Neural progenitor cell (in vitro differentiated cells): ENCODE measurements around the gene SMIM35. TPM values are rescaled to one million over a fixed set of nuclear protein-coding genes. Genes with fewer than 3 reads are reported as not detected.
A peak's percentile ranks its signal among the peaks of the same experiment; 100 is the strongest.

Experiments
- DNase-seq: peaks from one replicate; pipeline ENCODE4 v3.0.0-alpha.2; 2016; ENCODE audit warnings: low spot score
- H2AFZ ChIP-seq: fragments of 200-600 bp; sonication (generic); replicated peaks from 2 replicates; pipeline ENCODE4 v1.6.1; 2016; ENCODE audit warnings: antibody characterized with exemption
- H3F3A ChIP-seq: fragments of 200-600 bp; sonication (generic); 2 replicates; pipeline ENCODE4 v1.6.1; 2016; ENCODE audit warnings: antibody characterized with exemption, low read depth
- H3K27ac ChIP-seq: fragments of 200-600 bp; sonication (generic); 2 replicates; pipeline ENCODE4 v1.5.1; 2016; ENCODE audit warnings: mild to moderate bottlenecking
- H3K27me3 ChIP-seq: fragments of 200-600 bp; sonication (generic); 2 replicates; pipeline ENCODE4 v1.6.1; 2016; ENCODE audit warnings: mild to moderate bottlenecking, moderate library complexity
- H3K36me3 ChIP-seq: fragments of 200-600 bp; sonication (generic); 2 replicates; pipeline ENCODE4 v1.5.1; 2016
- H3K4me1 ChIP-seq: fragments of 200-600 bp; sonication (generic); 2 replicates; pipeline ENCODE4 v1.6.1; 2016; ENCODE audit warnings: mixed run types
- H3K4me2 ChIP-seq: fragments of 200-600 bp; sonication (generic); 2 replicates; pipeline ENCODE4 v1.6.1; 2016
- H3K4me3 ChIP-seq: fragments of 200-600 bp; sonication (generic); 2 replicates; pipeline ENCODE4 v1.5.1; 2016
- H3K79me2 ChIP-seq: fragments of 200-600 bp; sonication (generic); 2 replicates; pipeline ENCODE4 v1.6.1; 2016; ENCODE audit warnings: low read depth
- H3K9ac ChIP-seq: fragments of 200-600 bp; sonication (generic); 2 replicates; pipeline ENCODE4 v1.6.1; 2016
- H3K9me3 ChIP-seq: fragments of 200-600 bp; sonication (generic); 2 replicates; pipeline ENCODE4 v1.5.1; 2016; ENCODE audit warnings: low read depth
- H4K20me1 ChIP-seq: fragments of 200-600 bp; sonication (generic); 2 replicates; pipeline ENCODE4 v1.6.1; 2016; ENCODE audit warnings: low read depth
- H3K27ac Mint-ChIP-seq: 3 replicates; pipeline ENCODE4 v1.8.0; 2021; ENCODE audit warnings: mixed read lengths
- H3K27me3 Mint-ChIP-seq: 2 replicates; pipeline ENCODE4 v1.8.0; 2022; ENCODE audit warnings: low read depth, mild to moderate bottlenecking, inconsistent platforms, moderate library complexity, mixed read lengths; ENCODE audit not compliant: insufficient read depth
- H3K36me3 Mint-ChIP-seq: 3 replicates; pipeline ENCODE4 v1.8.0; 2021; ENCODE audit warnings: mixed read lengths
- H3K4me1 Mint-ChIP-seq: 3 replicates; pipeline ENCODE4 v1.8.0; 2021; ENCODE audit warnings: mixed read lengths
- H3K4me3 Mint-ChIP-seq: 3 replicates; pipeline ENCODE4 v1.8.0; 2021; ENCODE audit warnings: mild to moderate bottlenecking, moderate library complexity, mixed read lengths
- H3K9me3 Mint-ChIP-seq: 3 replicates; pipeline ENCODE4 v1.8.0; 2020; ENCODE audit warnings: mixed read lengths
- EZH2 ChIP-seq: fragments of 200-600 bp; sonication (generic); IDR thresholded peaks from 2 replicates; pipeline ENCODE4 v1.6.1; 2017; ENCODE audit warnings: antibody characterized with exemption, mild to moderate bottlenecking, moderate library complexity
- EZH2phosphoT487 ChIP-seq: fragments of 200-600 bp; sonication (generic); IDR thresholded peaks from 2 replicates; pipeline ENCODE4 v1.6.1; 2017; ENCODE audit warnings: antibody characterized with exemption
- total RNA-seq: library from RNA; depleted of rRNA; stranded (reverse); fragments of >200 nt; gene quantifications from 2 replicates; pipeline ENCODE4 v1.2.3, GENCODE V29; 2015; ENCODE audit warnings: low replicate concordance
- TF ChIP-seq, protein P1 (sequence below): fragments of 200-600 bp; sonication (generic); IDR thresholded peaks from 2 replicates; pipeline ENCODE4 v1.5.1; 2017; ENCODE audit warnings: antibody characterized with exemption, mild to moderate bottlenecking

SMIM35 gene
- total RNA-seq, 1 donor from 2014 or later: not detected

DNA sequence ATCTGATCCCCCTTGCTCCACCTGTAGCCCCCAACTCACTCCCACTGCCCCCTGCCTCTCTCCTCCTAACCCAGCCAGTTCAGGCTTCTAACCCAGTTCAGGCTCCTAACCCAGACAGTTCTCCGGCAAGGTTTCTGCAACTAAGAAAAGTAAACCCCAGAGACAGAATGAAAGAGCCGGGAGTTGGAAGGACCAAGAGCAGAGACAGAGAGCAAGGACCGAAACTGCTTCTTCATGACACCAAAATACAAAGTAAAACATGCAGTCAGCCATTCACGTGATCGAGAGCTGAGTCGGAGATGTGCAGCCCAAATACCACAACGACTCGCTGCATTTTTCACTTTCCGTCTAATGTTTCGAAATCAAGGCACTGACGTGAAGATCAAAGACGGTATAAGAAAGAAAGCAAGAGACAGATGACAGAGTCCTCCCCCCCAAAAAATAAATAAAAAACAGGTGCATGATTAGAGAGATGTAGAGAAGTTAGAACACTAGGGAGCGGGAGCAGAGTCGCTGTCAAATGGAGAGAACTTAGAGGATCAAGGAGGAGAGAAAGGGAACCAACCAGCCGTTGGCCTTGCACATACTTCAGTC is 99.7 kb downstream of the SMIM35 start:
- Histone ChIP-seq H3K9me3 (no peaks in the 10 kb centered on the region), H4K20me1 (peaks cover 6% of the 10 kb centered on the region), H3K27me3 (peaks cover 61% of the 10 kb centered on the region), H3K79me2 (no peaks in the 10 kb centered on the region), H3K4me3 (no peak overlapping the region), H3K4me1 (no peaks in the 10 kb centered on the region), H3K27ac (no peak overlapping the region), H3K36me3 (no peaks in the 10 kb centered on the region), H3K9ac (no peak overlapping the region), H3K4me2 (no peak overlapping the region), H3F3A (peaks cover 10% of the 10 kb centered on the region), H2AFZ (no peak overlapping the region)
- Mint-ChIP-seq H3K36me3 (no peaks in the 10 kb centered on the region), H3K27me3 (peaks cover 22% of the 10 kb centered on the region), H3K27ac (no peak overlapping the region), H3K4me3 (peak overlapping the region; percentile 79), H3K9me3 (no peaks in the 10 kb centered on the region), H3K4me1 (peaks cover 9% of the 10 kb centered on the region)
- no peak for DNase-seq
- TF ChIP-seq, protein P1, sequence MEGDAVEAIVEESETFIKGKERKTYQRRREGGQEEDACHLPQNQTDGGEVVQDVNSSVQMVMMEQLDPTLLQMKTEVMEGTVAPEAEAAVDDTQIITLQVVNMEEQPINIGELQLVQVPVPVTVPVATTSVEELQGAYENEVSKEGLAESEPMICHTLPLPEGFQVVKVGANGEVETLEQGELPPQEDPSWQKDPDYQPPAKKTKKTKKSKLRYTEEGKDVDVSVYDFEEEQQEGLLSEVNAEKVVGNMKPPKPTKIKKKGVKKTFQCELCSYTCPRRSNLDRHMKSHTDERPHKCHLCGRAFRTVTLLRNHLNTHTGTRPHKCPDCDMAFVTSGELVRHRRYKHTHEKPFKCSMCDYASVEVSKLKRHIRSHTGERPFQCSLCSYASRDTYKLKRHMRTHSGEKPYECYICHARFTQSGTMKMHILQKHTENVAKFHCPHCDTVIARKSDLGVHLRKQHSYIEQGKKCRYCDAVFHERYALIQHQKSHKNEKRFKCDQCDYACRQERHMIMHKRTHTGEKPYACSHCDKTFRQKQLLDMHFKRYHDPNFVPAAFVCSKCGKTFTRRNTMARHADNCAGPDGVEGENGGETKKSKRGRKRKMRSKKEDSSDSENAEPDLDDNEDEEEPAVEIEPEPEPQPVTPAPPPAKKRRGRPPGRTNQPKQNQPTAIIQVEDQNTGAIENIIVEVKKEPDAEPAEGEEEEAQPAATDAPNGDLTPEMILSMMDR: no peak
- TF ChIP-seq EZH2 (no peak), EZH2phosphoT487 (no peak)

DNA sequence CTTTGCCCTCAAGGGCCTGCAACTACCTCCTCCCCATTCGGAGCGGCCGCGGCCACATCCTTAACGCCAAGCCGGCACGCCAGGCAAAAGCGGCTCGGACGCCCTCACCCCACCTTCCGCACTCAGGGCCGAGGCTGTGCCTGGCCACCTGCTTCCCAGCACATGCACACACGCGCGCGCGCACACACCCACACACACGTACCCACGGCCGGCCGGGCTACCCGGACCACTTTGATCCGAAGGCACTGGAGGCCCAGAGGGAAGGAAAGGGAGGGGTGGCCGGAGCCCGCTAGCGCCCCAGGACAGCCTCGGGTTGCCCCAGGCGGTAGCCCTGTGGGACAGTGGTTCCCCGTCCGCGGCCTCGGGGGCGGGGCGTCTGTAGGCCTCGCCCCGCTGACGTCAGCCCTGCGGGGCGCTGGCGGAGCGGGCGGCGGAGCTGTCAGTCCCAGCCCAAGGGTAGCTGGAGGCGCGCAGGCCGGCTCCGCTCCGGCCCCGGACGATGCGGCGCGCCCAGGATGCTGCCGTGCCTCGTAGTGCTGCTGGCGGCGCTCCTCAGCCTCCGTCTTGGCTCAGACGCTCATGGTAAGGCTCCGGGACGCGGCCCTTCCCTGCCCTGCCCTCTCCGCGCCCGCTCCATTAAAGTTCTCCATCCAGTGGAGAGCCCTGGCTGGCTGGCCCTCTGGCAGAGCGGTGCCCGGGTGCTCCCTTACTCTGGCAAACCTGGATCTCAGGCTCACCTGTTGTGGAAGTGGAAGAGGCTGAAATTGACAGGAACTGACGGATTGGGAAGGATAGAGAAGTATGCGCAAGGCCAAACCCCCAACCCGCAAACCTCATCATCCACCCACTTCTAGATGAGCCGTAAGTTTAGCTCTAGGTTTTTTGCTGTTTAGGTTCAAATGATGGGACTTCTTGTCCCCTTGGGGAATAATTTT is 100.5 kb downstream of the SMIM35 start, which contains the start of gene IL10RA:
Gene IL10RA, plus strand, starts transcription at position 442 of the 935 bp plus-strand sequence. Its CDS starts 74 bp downstream, at position 516.
- H3K36me3 ChIP-seq: no peaks in the 10 kb centered on the region

DNA sequence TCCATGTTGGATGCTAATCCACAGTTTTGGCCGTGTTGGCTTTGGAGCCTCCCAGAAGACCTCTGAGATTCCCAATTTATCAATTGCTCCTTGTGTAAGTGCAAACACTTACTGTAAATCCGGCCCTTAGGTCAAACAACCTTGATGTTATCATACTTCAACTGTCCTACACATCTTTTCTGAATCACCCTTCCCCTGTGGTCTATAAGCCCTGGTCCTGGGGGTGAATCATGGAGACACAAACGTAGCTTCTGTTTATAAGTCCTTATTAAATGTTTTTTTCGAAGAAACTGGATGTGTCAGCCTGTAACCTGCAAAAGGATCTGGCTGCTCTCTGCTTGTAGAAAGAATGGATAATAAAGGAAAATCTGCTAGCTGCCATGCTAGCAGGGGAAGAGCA is 102.3 kb downstream of the SMIM35 start:
- Mint-ChIP-seq H3K27ac (no peak overlapping the region), H3K9me3 (no peaks in the 10 kb centered on the region), H3K27me3 (peaks cover 20% of the 10 kb centered on the region), H3K4me1 (peaks cover 9% of the 10 kb centered on the region), H3K4me3 (no peak overlapping the region), H3K36me3 (no peaks in the 10 kb centered on the region)
- no peak overlapping the region for H3K4me2 ChIP-seq
- H2AFZ ChIP-seq: no peak overlapping the region
- no peak overlapping the region for H3K27ac ChIP-seq
- peaks cover 56% of the 10 kb centered on the region for H3K27me3 ChIP-seq
- no peaks in the 10 kb centered on the region for H3K4me1 ChIP-seq
- no peaks in the 10 kb centered on the region for H3K36me3 ChIP-seq
- no peak overlapping the region for H3K9ac ChIP-seq
- no peak for DNase-seq
- H3K9me3 ChIP-seq: no peaks in the 10 kb centered on the region
- no peak for TF ChIP-seq EZH2phosphoT487
- no peak for TF ChIP-seq EZH2
- TF ChIP-seq, protein P1: no peak
- H4K20me1 ChIP-seq: peaks cover 6% of the 10 kb centered on the region
- H3K79me2 ChIP-seq: no peaks in the 10 kb centered on the region
- H3K4me3 ChIP-seq: no peak overlapping the region
- peaks cover 10% of the 10 kb centered on the region for H3F3A ChIP-seq

More for the DNA sequence above, 100.5 kb downstream of the SMIM35 start, which contains the start of gene IL10RA:
- Histone ChIP-seq H3K4me1 (no peaks in the 10 kb centered on the region), H3K27me3 (peaks cover 61% of the 10 kb centered on the region), H4K20me1 (peaks cover 6% of the 10 kb centered on the region), H3F3A (peaks cover 10% of the 10 kb centered on the region), H2AFZ (peak within 1 kb of the TSS; percentile 95), H3K9me3 (no peaks in the 10 kb centered on the region), H3K4me2 (peak within 1 kb of the TSS; percentile 88), H3K27ac (no peak within 1 kb of the TSS), H3K9ac (no peak within 1 kb of the TSS), H3K79me2 (no peaks in the 10 kb centered on the region), H3K4me3 (peak within 1 kb of the TSS; percentile 55)
- TF ChIP-seq EZH2phosphoT487 (no peak), EZH2 (peak; percentile 30)
- TF ChIP-seq, protein P1: no peak
- peak; percentile 94 for DNase-seq
- Mint-ChIP-seq H3K36me3 (no peaks in the 10 kb centered on the region), H3K9me3 (no peaks in the 10 kb centered on the region), H3K27ac (no peak within 1 kb of the TSS), H3K4me1 (peaks cover 9% of the 10 kb centered on the region), H3K4me3 (peak within 1 kb of the TSS; percentile 85), H3K27me3 (peaks cover 22% of the 10 kb centered on the region)
